A549 (cell line): ENCODE results near the gene CCDC127. TPM values are rescaled to one million over a fixed set of nuclear protein-coding genes. Genes with fewer than 3 reads are reported as not detected.

Experiments used
- ATAC-seq, 2 experiments: fragments of 200-7000 bp in 1 of 2; fragments of >200 bp in 1 of 2; cut with Nextera tagmentation in 1 of 2; cut with Tn5 transposase in 1 of 2; 3 replicates each; pipeline versions ENCODE4 v1.8.0 to v1.9.1; 2018 to 2020; ENCODE audit warnings: mild to moderate bottlenecking in 1 of 2, moderate library complexity in 1 of 2
- CTCF ChIA-PET: fragments of 300-600 bp; sonication (Branson Sonifier 250); formaldehyde crosslinking; extraction: SDS; loops from one replicate; lab custom pipeline; 2021; ENCODE audit warnings: antibody characterized with exemption, inconsistent platforms; lab: Yijun Ruan, JAX
- POLR2A ChIA-PET: fragments of 350-600 bp; formaldehyde crosslinking; extraction: SDS; loops from one replicate; lab custom pipeline; 2021; ENCODE audit warnings: antibody characterized with exemption, inconsistent platforms; lab: Yijun Ruan, JAX
- DNase-seq, 2 experiments: peaks; one replicate each; pipeline versions ENCODE4 v3.0.0 to v3.0.0-alpha.2; 2011 to 2016; ENCODE audit warnings: low read depth in 1 of 2, low spot score in 1 of 2
- FAIRE-seq: peaks from 2 replicates; lab custom pipeline; 2011; peaks lifted over from hg19 to GRCh38; lab: Jason Lieb, UNC
- H3K27ac ChIP-seq, 2 experiments: fragments of >200 bp; sonication (Bioruptor Twin); formaldehyde crosslinking; 3 replicates each; pipeline ENCODE4 v1.5.1; 2016 to 2017
- H3K4me1 ChIP-seq: fragments of >200 bp; sonication (Bioruptor Twin); formaldehyde crosslinking; 3 replicates; pipeline ENCODE4 v1.6.1; 2016
- H3K4me2 ChIP-seq: fragments of >200 bp; sonication (Bioruptor Twin); formaldehyde crosslinking; 3 replicates; pipeline ENCODE4 v1.6.1; 2016
- H3K4me3 ChIP-seq: fragments of >200 bp; sonication (Bioruptor Twin); formaldehyde crosslinking; 3 replicates; pipeline ENCODE4 v1.5.1; 2016
- H3K9me3 ChIP-seq: fragments of >200 bp; sonication (Bioruptor Twin); formaldehyde crosslinking; 3 replicates; pipeline ENCODE4 v1.6.1; 2016
- BHLHE40 ChIP-seq: IDR thresholded peaks from 2 replicates; pipeline ENCODE4 v1.6.1; 2012; ENCODE audit warnings: low read depth, low read length, inconsistent platforms
- CBX8 ChIP-seq: fragments of 200-600 bp; sonication (generic); IDR thresholded peaks from 2 replicates; pipeline ENCODE4 v1.6.1; 2016
- CHD2 ChIP-seq: fragments of 150-350 bp; IDR thresholded peaks from 2 replicates; pipeline ENCODE4 v1.6.1; 2014; ENCODE audit warnings: low read length; ENCODE audit not compliant: partially characterized antibody
- EHMT2 ChIP-seq: fragments of 200-600 bp; sonication (generic); IDR thresholded peaks from 2 replicates; pipeline ENCODE4 v1.6.1; 2016; ENCODE audit warnings: antibody characterized with exemption, low read depth, mild to moderate bottlenecking, moderate library complexity
- ESRRA ChIP-seq: fragments of 150-350 bp; IDR thresholded peaks from 2 replicates; pipeline ENCODE4 v1.6.1; 2014; ENCODE audit warnings: mild to moderate bottlenecking, low read length, borderline replicate concordance
- FOXS1 ChIP-seq: fragments of 250-450 bp; sonication (Bioruptor Pico); IDR thresholded peaks from 2 replicates; pipeline ENCODE4 v1.5.0; 2020; ENCODE audit warnings: mild to moderate bottlenecking, moderate library complexity
- GATA3 ChIP-seq: IDR thresholded peaks from 2 replicates; pipeline ENCODE4 v1.6.1; 2012; ENCODE audit warnings: borderline replicate concordance
- HOXB13 ChIP-seq: fragments of 250-450 bp; sonication (Bioruptor Pico); IDR thresholded peaks from 2 replicates; pipeline ENCODE4 v1.5.0; 2020; ENCODE audit warnings: low read depth, mild to moderate bottlenecking, moderate library complexity
- HOXB5 ChIP-seq: fragments of 250-450 bp; sonication (Bioruptor Pico); IDR thresholded peaks from 2 replicates; pipeline ENCODE4 v1.5.0; 2020; ENCODE audit warnings: mild to moderate bottlenecking, moderate library complexity
- JUN ChIP-seq, 2 experiments: fragments of >200 bp; sonication (Bioruptor Twin); formaldehyde crosslinking; IDR thresholded peaks; 2 replicates in 1 of 2; 3 replicates in 1 of 2; pipeline ENCODE4 v1.6.1; 2016 to 2017
- JUNB ChIP-seq: fragments of >200 bp; sonication (Bioruptor Twin); formaldehyde crosslinking; IDR thresholded peaks from 2 replicates; pipeline ENCODE4 v1.6.1; 2016
- MAFK ChIP-seq: fragments of 450-650 bp; IDR thresholded peaks from 2 replicates; pipeline ENCODE4 v1.6.1; 2014; ENCODE audit not compliant: partially characterized antibody
- MAZ ChIP-seq: fragments of 150-350 bp; IDR thresholded peaks from 2 replicates; pipeline ENCODE4 v1.6.1; 2014; ENCODE audit warnings: antibody characterized with exemption, low read depth, low read length, borderline replicate concordance
- NPAS2 ChIP-seq: fragments of 250-450 bp; sonication (Bioruptor Pico); IDR thresholded peaks from 2 replicates; pipeline ENCODE4 v1.8.0; 2022; ENCODE audit warnings: mild to moderate bottlenecking, moderate library complexity, borderline replicate concordance
- PHF8 ChIP-seq: fragments of 200-600 bp; sonication (generic); IDR thresholded peaks from 2 replicates; pipeline ENCODE4 v1.6.1; 2016; ENCODE audit warnings: low read depth, mild to moderate bottlenecking, antibody characterized with exemption, moderate library complexity, borderline replicate concordance
- RCOR1 ChIP-seq: fragments of 150-350 bp; IDR thresholded peaks from 2 replicates; pipeline ENCODE4 v1.6.1; 2014; ENCODE audit warnings: antibody characterized with exemption, low read length, low read depth
- SREBF2 ChIP-seq: fragments of 450-650 bp; IDR thresholded peaks from 2 replicates; pipeline ENCODE4 v1.6.1; 2014; ENCODE audit warnings: mild to moderate bottlenecking, moderate library complexity
- TP53 ChIP-seq: fragments of 250-450 bp; sonication (Bioruptor Pico); IDR thresholded peaks from 2 replicates; pipeline ENCODE4 v1.5.0; 2021; ENCODE audit warnings: mild to moderate bottlenecking, moderate library complexity
- ZNF302 ChIP-seq: fragments of 250-450 bp; sonication (Bioruptor Pico); IDR thresholded peaks from 2 replicates; pipeline ENCODE4 v1.9.0; 2021; ENCODE audit warnings: inconsistent platforms, mild to moderate bottlenecking, moderate library complexity
- WGBS: methylation state at CpG from one replicate; pipeline ENCODE4 v1.1.6; 2017; ENCODE audit errors: missing lambda C conversion rate; 5-methylcytosine and 5-hydroxymethylcytosine counted together
- polyA plus RNA-seq, 4 experiments: library from polyadenylated mRNA; depleted of rRNA in 3 of 4; stranded (reverse); fragments of >200 nt; fragmentation: RNase III in 1 of 4; extraction: RNeasy Plus Mini Kit Qiagen cat#74134 plus additional on column Dnase treatment in 1 of 4; gene quantifications; 2 replicates in 3 of 4; 3 replicates in 1 of 4; pipeline ENCODE4 v1.2.3, GENCODE V29; 2011 to 2017
- TF ChIP-seq, protein P1 (sequence below): fragments of 250-450 bp; sonication (Bioruptor Pico); IDR thresholded peaks from 2 replicates; pipeline ENCODE4 v1.5.0; 2020; ENCODE audit warnings: low read depth, mild to moderate bottlenecking, moderate library complexity
- TF ChIP-seq, protein P2 (sequence below): IDR thresholded peaks from 2 replicates; pipeline ENCODE4 v1.6.1; 2012
- TF ChIP-seq, protein P3 (sequence below): fragments of >200 bp; sonication (Bioruptor Twin); formaldehyde crosslinking; IDR thresholded peaks from 2 replicates; pipeline ENCODE4 v1.6.1; 2016
- TF ChIP-seq, protein P4 (sequence below): fragments of 450-650 bp; IDR thresholded peaks from 2 replicates; pipeline ENCODE4 v1.6.1; 2014; ENCODE audit warnings: antibody characterized with exemption
- TF ChIP-seq, protein P5 (sequence below): fragments of 250-450 bp; sonication (Bioruptor Pico); IDR thresholded peaks from 2 replicates; pipeline ENCODE4 v1.5.0; 2021; ENCODE audit warnings: mild to moderate bottlenecking, moderate library complexity, borderline replicate concordance
- TF ChIP-seq, protein P6 (sequence below): IDR thresholded peaks from 2 replicates; pipeline ENCODE4 v1.6.1; 2012
- TF ChIP-seq, protein P7 (sequence below): fragments of 150-350 bp; IDR thresholded peaks from 2 replicates; pipeline ENCODE4 v1.6.1; 2014; ENCODE audit warnings: low read depth, mild to moderate bottlenecking, low read length

The CCDC127 gene
- polyA plus RNA-seq, 2 of the 4 experiments (the other 2 are of a cell fraction) = 5.1 to 6.2 TPM

DNA sequence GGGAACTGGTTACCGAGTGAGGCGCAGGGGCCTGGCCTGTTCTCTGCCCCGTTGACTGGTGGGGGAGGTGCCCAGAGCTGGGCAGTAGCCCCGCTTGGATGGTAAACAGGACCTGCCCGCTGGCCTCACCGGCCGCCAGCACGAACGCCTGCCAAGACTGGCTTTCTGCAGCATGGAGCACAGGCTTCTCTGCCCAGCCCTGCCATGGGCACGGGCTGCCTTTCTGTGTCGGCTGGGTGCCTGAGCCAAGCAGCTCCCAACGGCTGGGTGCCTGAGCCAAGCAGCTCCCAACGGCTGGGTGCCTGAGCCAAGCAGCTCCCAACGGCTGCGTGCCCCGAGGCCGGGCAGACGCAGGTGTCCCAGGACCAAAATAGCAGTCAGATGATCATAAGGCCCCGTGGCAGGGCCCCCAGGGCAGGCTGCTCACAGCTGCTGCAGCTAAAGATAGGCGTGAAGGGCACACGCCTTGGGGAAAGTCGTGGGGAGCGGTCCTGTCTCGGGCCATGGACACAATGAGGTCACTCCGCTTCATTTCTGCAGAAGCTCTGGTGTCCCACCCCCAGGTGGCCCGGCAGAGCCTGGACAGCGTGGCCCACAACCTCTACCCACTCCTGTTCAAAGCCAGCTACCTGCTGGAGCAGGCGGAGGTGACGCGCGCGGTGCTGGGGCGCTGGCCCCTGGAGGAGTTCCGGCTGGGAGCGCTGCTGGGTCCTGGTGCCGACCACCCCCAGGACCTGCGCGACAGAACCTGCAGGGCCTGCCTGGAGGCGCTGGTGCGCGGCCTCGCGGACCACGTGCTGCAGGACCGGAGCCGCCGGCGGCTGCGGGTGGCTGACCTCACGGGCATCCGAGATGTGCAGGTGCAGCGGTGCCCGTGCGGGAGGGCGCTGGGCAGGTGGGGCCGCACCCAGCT lies 26.7 kb downstream of the CCDC127 start, which contains the start of gene LRRC14B:
TSS of gene LRRC14B (plus strand) at position 460 of the 913 bp plus-strand sequence. CDS start at position 504, 44 bp downstream.
- TF ChIP-seq HOXB13 (CRISPR knock-in tag) (no peak), MAFK (no peak), CHD2 (no peak), BHLHE40 (no peak), PHF8 (no peak), NPAS2 (CRISPR knock-in tag) (no peak), EHMT2 (no peak), CBX8 (no peak), TP53 (CRISPR knock-in tag) (no peak), SREBF2 (no peak)
- TF ChIP-seq, protein P1, sequence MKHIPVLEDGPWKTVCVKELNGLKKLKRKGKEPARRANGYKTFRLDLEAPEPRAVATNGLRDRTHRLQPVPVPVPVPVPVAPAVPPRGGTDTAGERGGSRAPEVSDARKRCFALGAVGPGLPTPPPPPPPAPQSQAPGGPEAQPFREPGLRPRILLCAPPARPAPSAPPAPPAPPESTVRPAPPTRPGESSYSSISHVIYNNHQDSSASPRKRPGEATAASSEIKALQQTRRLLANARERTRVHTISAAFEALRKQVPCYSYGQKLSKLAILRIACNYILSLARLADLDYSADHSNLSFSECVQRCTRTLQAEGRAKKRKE (CRISPR knock-in tag) = no peak
- TF ChIP-seq, protein P2, sequence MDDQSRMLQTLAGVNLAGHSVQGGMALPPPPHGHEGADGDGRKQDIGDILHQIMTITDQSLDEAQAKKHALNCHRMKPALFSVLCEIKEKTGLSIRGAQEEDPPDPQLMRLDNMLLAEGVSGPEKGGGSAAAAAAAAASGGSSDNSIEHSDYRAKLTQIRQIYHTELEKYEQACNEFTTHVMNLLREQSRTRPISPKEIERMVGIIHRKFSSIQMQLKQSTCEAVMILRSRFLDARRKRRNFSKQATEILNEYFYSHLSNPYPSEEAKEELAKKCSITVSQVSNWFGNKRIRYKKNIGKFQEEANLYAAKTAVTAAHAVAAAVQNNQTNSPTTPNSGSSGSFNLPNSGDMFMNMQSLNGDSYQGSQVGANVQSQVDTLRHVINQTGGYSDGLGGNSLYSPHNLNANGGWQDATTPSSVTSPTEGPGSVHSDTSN = no peak
- TF ChIP-seq, protein P3, sequence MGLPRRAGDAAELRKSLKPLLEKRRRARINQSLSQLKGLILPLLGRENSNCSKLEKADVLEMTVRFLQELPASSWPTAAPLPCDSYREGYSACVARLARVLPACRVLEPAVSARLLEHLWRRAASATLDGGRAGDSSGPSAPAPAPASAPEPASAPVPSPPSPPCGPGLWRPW = no peak
- TF ChIP-seq, protein P4, sequence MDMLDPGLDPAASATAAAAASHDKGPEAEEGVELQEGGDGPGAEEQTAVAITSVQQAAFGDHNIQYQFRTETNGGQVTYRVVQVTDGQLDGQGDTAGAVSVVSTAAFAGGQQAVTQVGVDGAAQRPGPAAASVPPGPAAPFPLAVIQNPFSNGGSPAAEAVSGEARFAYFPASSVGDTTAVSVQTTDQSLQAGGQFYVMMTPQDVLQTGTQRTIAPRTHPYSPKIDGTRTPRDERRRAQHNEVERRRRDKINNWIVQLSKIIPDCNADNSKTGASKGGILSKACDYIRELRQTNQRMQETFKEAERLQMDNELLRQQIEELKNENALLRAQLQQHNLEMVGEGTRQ = no peak
- TF ChIP-seq, protein P5, sequence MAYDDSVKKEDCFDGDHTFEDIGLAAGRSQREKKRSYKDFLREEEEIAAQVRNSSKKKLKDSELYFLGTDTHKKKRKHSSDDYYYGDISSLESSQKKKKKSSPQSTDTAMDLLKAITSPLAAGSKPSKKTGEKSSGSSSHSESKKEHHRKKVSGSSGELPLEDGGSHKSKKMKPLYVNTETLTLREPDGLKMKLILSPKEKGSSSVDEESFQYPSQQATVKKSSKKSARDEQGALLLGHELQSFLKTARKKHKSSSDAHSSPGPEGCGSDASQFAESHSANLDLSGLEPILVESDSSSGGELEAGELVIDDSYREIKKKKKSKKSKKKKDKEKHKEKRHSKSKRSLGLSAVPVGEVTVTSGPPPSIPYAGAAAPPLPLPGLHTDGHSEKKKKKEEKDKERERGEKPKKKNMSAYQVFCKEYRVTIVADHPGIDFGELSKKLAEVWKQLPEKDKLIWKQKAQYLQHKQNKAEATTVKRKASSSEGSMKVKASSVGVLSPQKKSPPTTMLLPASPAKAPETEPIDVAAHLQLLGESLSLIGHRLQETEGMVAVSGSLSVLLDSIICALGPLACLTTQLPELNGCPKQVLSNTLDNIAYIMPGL (CRISPR knock-in tag) = no peak
- TF ChIP-seq, protein P6, sequence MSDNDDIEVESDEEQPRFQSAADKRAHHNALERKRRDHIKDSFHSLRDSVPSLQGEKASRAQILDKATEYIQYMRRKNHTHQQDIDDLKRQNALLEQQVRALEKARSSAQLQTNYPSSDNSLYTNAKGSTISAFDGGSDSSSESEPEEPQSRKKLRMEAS = no peak
- Histone ChIP-seq H3K4me3 (no peak within 1 kb of the TSS), H3K9me3 (no peaks in the 10 kb centered on the region), H3K4me1 (no peaks in the 10 kb centered on the region), H3K4me2 (no peak within 1 kb of the TSS), H3K27ac (no peak within 1 kb of the TSS)
- no peak for DNase-seq
- no peak for FAIRE-seq
- WGBS = 68% methylated on average over 21 of the region's 56 CpGs
- ChIA-PET POLR2A (interaction anchor here (1.5 kb wide), 1 partner anchor 80 kb away, joined by 5 read pairs; the partner anchor contains the start of gene PDCD6), CTCF (interaction anchor here (0.8 to 1.4 kb wide), 8 partner anchors 9 to 39 kb away, joined by 3 to 5 read pairs (median 3); partner anchors contain the start of genes CCDC127 and SDHA)
- ATAC-seq = no peak

DNA sequence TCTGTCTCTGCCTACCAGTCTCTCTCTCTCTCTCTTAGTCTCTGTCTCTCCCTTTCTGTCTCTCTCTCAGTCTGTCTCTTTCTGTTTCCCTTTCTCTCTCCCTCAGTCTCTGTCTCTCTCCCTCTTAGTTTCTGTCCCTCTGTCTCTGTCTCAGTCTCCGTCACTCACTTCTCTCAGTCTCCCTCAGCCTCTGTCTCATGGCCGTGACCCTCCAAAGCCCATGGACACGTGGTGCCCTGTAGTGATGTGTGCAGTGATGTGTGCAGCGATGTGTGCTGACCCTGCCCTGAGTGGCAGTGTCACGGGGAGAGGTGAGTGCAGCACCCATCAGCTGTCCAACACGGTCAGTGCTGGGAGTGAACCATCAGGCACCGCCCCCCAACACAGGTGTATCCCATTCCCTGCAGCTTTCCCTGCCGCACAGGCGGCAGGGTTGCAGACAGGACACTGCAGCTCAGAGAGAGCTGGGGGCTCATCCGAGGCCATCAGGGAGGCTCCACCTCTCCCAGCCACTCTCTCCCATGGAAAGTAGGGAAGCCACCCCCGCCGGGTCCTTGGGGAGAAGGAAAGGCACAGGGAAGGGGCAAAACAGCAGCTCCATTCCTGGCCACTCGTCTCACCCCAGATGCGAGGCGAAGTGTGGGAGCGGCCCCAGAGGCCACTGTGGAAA lies 27.5 kb downstream of the CCDC127 start:
- no peaks in the 10 kb centered on the region for H3K9me3 ChIP-seq
- ChIA-PET CTCF (interaction anchor here (1.0 to 1.4 kb wide), 5 partner anchors 9 to 40 kb away, joined by 3 to 5 read pairs (median 3); partner anchors contain the start of genes CCDC127 and SDHA), POLR2A (interaction anchor here (1.5 kb wide), 1 partner anchor 81 kb away, joined by 5 read pairs; the partner anchor contains the start of gene PDCD6)
- H3K4me3 ChIP-seq = no peak overlapping the region
- no peaks in the 10 kb centered on the region for H3K4me1 ChIP-seq
- WGBS = 73% methylated on average over 15 of the region's 16 CpGs
- DNase-seq = no peak
- H3K27ac ChIP-seq = no peak overlapping the region
- TF ChIP-seq, protein P7, sequence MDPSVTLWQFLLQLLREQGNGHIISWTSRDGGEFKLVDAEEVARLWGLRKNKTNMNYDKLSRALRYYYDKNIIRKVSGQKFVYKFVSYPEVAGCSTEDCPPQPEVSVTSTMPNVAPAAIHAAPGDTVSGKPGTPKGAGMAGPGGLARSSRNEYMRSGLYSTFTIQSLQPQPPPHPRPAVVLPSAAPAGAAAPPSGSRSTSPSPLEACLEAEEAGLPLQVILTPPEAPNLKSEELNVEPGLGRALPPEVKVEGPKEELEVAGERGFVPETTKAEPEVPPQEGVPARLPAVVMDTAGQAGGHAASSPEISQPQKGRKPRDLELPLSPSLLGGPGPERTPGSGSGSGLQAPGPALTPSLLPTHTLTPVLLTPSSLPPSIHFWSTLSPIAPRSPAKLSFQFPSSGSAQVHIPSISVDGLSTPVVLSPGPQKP = no peak
- TF ChIP-seq MAZ (no peak), JUN (IDR thresholded peaks at IDR 0.05) (no peak), BHLHE40 (no peak), ESRRA (no peak), ZNF302 (CRISPR knock-in tag) (no peak), HOXB5 (no peak), RCOR1 (no peak), FOXS1 (CRISPR knock-in tag) (no peak), GATA3 (no peak), JUNB (no peak)
- TF ChIP-seq, protein P2 = no peak
- TF ChIP-seq, all 56 proteins: peak for 0
- ATAC-seq (no peak), FAIRE-seq (no peak)
- no peak overlapping the region for H3K4me2 ChIP-seq
